Mucosa of rectum (tissue), 2 donors: ENCODE measurements around the gene UBE2J1.

Source experiments
- H3K27ac ChIP-seq, 2 donors: one replicate each; pipeline ENCODE4 v1.7.0; 2013; ENCODE audit warnings: inconsistent platforms in 2 of 2, low read depth in 2 of 2, low read length in 2 of 2
- H3K27me3 ChIP-seq, 2 donors: one replicate each; pipeline ENCODE4 v1.7.0; 2013; ENCODE audit warnings: low read length in 2 of 2; ENCODE audit not compliant: control insufficient read depth in 2 of 2, insufficient read depth in 2 of 2
- H3K36me3 ChIP-seq, 2 donors: one replicate each; pipeline ENCODE4 v1.7.0; 2013; ENCODE audit warnings: low read length in 2 of 2; ENCODE audit not compliant: control insufficient read depth in 2 of 2, insufficient read depth in 2 of 2
- H3K4me1 ChIP-seq, 2 donors: one replicate each; pipeline ENCODE4 v1.7.0; 2013; ENCODE audit warnings: low read length in 2 of 2, mild to moderate bottlenecking in 1 of 2; ENCODE audit not compliant: control insufficient read depth in 2 of 2, insufficient read depth in 2 of 2
- H3K4me3 ChIP-seq, 2 donors: one replicate each; pipeline ENCODE4 v1.7.0; 2013; ENCODE audit warnings: low read length in 2 of 2
- H3K9ac ChIP-seq, 2 donors: one replicate each; pipeline ENCODE4 v1.7.0; 2013; ENCODE audit warnings: low read length in 2 of 2, low read depth in 1 of 2, mild to moderate bottlenecking in 1 of 2
- H3K9me3 ChIP-seq, 2 donors: one replicate each; pipeline ENCODE4 v1.7.0; 2013; ENCODE audit warnings: low read length in 2 of 2; ENCODE audit not compliant: control insufficient read depth in 2 of 2
- donor health status: healthy.
- donor health status: Normal muscosa, but diverticular disease.

UBE2J1 gene

DNA sequence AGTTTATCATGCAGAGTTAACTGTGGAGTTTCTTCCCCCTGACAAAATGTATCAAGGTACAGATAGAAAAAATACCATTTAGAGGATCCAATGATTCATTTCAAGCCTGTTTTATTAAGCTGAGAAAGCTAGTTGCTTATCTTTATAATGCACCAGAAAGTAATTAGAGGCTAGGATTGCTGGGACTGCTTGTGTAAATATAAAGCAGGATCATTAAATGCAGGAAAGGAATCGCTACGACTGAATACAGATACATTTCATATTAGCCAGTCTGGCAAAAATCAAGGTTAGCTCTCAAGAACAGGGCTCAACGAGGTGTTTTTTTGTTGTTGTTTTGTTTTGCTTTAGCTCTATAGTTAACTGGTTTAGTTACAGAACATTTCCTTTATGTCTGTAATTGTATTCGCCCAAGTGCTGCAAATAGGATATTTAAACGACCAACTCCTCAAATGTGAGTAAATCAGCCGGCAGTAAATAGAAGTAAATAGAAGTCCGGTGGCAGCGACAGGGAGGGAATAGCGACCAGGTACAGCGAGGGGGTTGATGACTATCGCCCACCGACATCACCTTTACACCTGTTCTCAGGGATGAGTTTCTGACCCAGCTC, 748 bp downstream of the UBE2J1 start:
- H3K4me1 ChIP-seq = peaks cover 17 to 18% of the 10 kb centered on the region in 2 donors
- H3K36me3 ChIP-seq = no peaks in the 10 kb centered on the region
- H3K27me3 ChIP-seq = no peaks in the 10 kb centered on the region
- no peaks in the 10 kb centered on the region for H3K9me3 ChIP-seq
- peak overlapping the region; percentile 99 for H3K27ac ChIP-seq
- H3K9ac ChIP-seq = peak overlapping the region; percentile 96 to 98
- H3K4me3 ChIP-seq = peak overlapping the region; percentile 97 to 99

DNA sequence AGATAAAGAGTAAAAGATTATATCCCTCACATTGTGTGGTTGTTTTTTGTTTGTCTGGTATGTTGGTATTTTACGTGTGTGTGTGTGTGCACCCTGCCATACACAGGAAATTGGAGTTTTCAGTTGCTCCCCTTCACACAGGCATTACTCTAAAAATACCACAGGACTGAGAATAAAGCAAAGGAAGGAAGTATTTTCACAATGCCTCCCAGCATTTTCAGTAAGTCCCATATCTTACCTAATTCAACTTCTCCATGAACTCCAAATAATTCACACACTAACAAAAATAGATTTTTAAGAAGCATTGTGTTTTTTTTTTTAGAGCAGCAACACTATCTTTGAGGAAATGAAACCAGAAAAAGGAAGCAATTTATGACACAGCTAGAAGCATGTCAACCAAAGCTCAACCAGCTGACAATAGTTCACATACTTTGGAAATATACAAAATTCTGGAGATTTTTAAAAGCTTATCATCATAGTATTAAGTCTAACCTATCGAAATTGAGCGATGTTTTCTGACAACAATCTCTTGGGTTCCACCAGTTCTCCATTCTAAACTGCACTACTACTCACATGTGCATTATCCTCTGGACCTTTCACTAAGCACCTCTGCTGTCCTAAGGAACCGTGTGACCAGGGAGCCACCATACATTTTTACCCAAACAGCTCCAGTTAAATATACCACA, 2.1 kb downstream of the UBE2J1 start:
- Histone ChIP-seq H3K9ac (peak overlapping the region; percentile 57 to 98), H3K4me3 (peak overlapping the region; percentile 97 to 99), H3K27ac (peak overlapping the region; percentile 62 to 99), H3K27me3 (no peaks in the 10 kb centered on the region), H3K4me1 (peaks cover 17 to 18% of the 10 kb centered on the region in 2 donors), H3K9me3 (no peaks in the 10 kb centered on the region), H3K36me3 (no peaks in the 10 kb centered on the region)

DNA sequence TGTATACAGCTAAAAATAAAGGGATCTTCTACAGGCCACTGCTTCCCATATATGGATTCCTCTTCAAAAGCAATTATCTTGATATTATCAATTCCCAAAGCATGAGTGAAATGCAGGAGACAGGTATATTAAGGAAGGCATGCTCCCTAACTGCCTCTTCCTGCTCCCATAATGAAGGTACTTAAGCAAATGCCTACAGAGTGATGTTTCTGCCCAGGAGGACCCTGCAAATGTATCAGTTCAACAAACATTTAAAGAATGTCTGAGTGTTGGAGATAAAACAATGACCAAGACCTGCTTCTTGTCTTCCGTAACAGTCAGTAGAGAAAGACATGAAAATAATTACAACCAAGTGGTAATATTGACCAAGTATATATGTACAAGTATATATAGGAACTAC, 4.2 kb downstream of the UBE2J1 start:
- Histone ChIP-seq H3K4me1 (peaks cover 14 to 18% of the 10 kb centered on the region in 2 donors), H3K27ac (no peak overlapping the region), H3K36me3 (no peaks in the 10 kb centered on the region), H3K9me3 (no peaks in the 10 kb centered on the region), H3K9ac (no peak overlapping the region), H3K27me3 (no peaks in the 10 kb centered on the region), H3K4me3 (peak overlapping the region in 1 of 2 donors; percentile 23)

DNA sequence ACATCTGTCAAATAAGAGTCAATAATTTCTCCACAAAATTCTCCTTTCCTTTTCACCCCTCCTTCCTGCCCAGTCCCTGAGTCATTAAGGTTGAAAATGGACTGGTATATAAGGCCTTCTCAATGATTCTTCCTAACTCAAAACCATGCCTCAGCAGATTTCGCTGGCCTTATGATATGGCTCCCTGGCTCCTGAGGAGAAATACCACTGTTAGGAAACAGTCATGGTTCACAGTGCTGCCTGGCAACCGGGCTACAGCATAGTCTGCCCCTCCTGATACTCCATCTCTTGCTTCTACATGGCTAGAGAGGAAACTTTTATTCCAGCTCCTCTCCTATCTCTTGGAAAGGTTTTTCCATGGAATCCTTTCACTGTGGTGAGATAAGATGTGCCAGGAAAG, 4.7 kb downstream of the UBE2J1 start:
- Histone ChIP-seq H3K27me3 (no peaks in the 10 kb centered on the region), H3K36me3 (no peaks in the 10 kb centered on the region), H3K9me3 (no peaks in the 10 kb centered on the region), H3K4me3 (peak overlapping the region in 1 of 2 donors; percentile 23), H3K4me1 (peaks cover 11 to 18% of the 10 kb centered on the region in 2 donors), H3K9ac (no peak overlapping the region), H3K27ac (no peak overlapping the region)

DNA sequence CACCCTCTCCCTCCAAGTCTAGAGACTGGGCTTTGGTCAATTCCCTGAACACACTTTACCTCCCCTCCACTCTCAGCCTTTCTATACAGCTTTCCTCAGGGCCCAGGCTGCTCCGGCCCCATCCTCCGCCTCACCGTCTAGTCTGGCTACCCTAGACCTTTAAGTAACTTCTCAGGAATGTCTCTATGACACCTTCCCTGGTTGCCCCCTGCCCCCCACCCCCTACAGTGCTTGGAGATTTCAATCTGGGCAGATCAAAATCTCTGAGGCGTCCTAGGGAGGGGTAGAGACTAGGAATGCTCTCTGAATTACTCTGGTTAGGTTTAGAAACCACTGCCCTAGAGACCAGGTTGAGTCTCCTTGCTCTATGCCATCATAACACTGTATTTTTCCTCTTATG, 6.1 kb downstream of the UBE2J1 start:
- peaks cover 11 to 16% of the 10 kb centered on the region in 2 donors for H3K4me1 ChIP-seq
- peaks cover 5 to 9% of the 10 kb centered on the region in 2 donors for H3K36me3 ChIP-seq
- H3K27ac ChIP-seq = no peak overlapping the region
- H3K27me3 ChIP-seq = no peaks in the 10 kb centered on the region
- no peaks in the 10 kb centered on the region for H3K9me3 ChIP-seq
- H3K9ac ChIP-seq = no peak overlapping the region
- no peak overlapping the region for H3K4me3 ChIP-seq

DNA sequence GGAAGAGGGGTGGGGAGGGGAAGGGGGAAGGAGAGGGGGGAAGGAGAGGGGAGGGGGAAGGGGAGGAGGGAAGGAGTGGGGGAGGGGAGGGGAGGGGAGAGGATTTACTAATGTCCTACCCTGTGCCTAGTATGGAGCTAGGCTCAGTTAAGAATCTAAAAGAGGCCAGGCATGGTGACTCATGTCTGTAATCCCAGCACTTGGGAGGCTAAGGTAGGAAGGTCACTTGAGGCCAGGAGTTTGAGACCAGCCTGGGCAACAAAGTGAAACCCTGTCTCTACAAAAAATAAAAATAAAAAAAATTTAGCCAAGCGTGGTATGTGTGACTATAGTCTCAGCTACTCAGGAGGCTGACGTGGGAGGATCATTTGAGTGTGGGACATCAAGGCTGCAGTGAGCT, 13.0 kb downstream of the UBE2J1 start:
- no peak overlapping the region for H3K27ac ChIP-seq

DNA sequence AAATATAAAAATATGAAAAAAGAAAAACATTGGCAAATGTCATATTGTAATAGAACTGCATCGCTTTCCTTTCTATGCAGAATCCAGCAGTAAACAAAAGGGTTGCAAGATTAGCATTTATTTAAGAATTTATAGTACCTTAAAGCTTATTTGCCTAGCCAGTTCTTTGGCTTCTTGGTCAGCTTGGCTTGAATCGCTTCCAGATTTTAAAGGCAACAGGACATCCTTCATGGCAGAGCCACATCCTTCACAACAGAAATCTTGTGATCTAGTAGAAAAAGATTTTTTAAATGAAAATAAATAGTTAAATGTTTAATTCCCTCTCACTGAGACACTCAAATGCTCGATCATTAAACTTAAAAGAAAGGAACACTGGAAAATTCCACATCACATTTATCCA, 17.4 kb downstream of the UBE2J1 start:
- Histone ChIP-seq H3K36me3 (peaks cover 36 to 55% of the 10 kb centered on the region in 2 donors), H3K4me3 (no peak overlapping the region), H3K9ac (no peak overlapping the region), H3K27ac (no peak overlapping the region), H3K4me1 (no peaks in the 10 kb centered on the region), H3K9me3 (no peaks in the 10 kb centered on the region), H3K27me3 (no peaks in the 10 kb centered on the region)

More for the DNA sequence above, 13.0 kb downstream of the UBE2J1 start:
- H3K4me1 ChIP-seq = no peaks in the 10 kb centered on the region
- H3K27me3 ChIP-seq = no peaks in the 10 kb centered on the region
- H3K36me3 ChIP-seq = peaks cover 41 to 46% of the 10 kb centered on the region in 2 donors
- H3K4me3 ChIP-seq = no peak overlapping the region
- no peaks in the 10 kb centered on the region for H3K9me3 ChIP-seq
- H3K9ac ChIP-seq = no peak overlapping the region

DNA sequence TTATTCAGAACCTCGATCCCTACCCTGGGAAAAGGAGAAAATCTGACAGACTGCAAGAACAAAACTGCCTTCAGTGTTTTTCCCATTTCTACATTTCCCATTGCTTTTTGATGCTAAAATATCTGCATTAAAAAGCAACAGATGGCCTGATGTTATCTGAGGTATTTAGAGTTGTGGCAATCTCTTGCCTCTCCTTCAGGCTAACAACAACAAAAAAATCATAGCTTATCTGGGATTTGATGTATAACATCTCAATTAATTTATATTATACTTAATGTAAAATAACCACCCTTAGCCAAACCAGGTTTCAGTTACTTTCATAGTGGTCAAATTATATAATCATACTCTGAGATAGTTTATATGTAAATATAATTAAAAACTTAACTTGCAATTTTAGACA, 21.6 kb downstream of the UBE2J1 start:
- peaks cover 42 to 62% of the 10 kb centered on the region in 2 donors for H3K36me3 ChIP-seq
- H3K4me3 ChIP-seq = no peak overlapping the region

DNA sequence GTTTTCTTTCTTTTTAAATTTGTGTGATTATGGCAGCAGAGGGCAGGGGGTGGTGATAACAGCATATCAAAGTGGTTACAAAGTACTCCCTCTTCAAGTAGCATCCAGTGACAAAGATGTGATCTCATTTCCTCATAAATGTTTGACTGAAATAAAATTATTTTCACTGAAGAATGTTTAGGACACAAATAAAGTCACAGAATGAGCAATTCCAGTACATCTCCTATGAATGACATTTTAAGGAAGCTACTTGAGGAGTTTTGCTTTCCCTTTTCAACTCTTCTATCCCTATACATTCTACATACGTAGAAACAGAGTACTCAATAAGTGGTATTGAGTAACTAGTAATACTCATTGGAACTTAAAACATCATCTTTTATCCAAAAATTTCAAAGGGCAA, 23.5 kb downstream of the UBE2J1 start:
- H3K27me3 ChIP-seq = no peaks in the 10 kb centered on the region
- H3K27ac ChIP-seq = no peak overlapping the region
- no peak overlapping the region for H3K9ac ChIP-seq
- no peak overlapping the region for H3K4me3 ChIP-seq
- H3K4me1 ChIP-seq = no peaks in the 10 kb centered on the region
- no peaks in the 10 kb centered on the region for H3K9me3 ChIP-seq
- peaks cover 32 to 55% of the 10 kb centered on the region in 2 donors for H3K36me3 ChIP-seq

More for the DNA sequence above, 21.6 kb downstream of the UBE2J1 start:
- H3K27me3 ChIP-seq = no peaks in the 10 kb centered on the region
- no peaks in the 10 kb centered on the region for H3K9me3 ChIP-seq
- H3K4me1 ChIP-seq = no peaks in the 10 kb centered on the region
- no peak overlapping the region for H3K27ac ChIP-seq
- H3K9ac ChIP-seq = no peak overlapping the region

DNA sequence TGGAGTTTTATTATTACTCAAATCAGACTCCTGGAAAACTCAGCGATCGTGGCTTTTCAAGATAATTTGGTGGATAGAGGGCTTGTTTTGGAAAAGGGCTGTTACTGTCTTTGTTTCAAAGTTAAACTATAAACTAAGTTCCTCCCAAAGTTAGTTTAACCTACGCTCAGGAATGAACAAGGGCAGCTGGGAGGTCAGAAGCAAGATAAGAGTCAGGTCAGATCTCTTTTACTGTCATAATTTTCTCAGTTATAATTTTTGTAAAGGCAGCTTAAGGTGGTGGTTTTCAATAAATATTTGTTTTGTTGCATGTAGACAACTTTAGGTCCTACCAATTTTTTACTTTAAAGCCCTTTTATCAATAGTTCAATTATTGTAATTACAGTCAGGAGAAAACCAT, 28.2 kb downstream of the UBE2J1 start:
- H3K4me3 ChIP-seq = no peak overlapping the region
- H3K36me3 ChIP-seq = peaks cover 19 to 25% of the 10 kb centered on the region in 2 donors
- H3K27me3 ChIP-seq = no peaks in the 10 kb centered on the region
- no peaks in the 10 kb centered on the region for H3K4me1 ChIP-seq
- no peaks in the 10 kb centered on the region for H3K9me3 ChIP-seq
- H3K27ac ChIP-seq = no peak overlapping the region
- no peak overlapping the region for H3K9ac ChIP-seq
